Fibroblast of skin of back (primary cell): Measurements from ENCODE around the gene CPAMD8.

Experiments
- DNase-seq: peaks from one replicate; pipeline ENCODE4 v3.0.0-alpha.2; 2013

Gene CPAMD8

GRCh38 chr19:16872728-16873127 is 153.9 kb downstream of the CPAMD8 start:
- DNase-seq: no peak

- no peak for DNase-seq
These were observed 154.7 kb downstream of the CPAMD8 start for GRCh38 chr19:16871871-16872270.

- no peak for DNase-seq
These were observed 157.2 kb downstream of the CPAMD8 start for GRCh38 chr19:16869331-16869972.

GRCh38 chr19:16868423-16869130 is 158.0 kb downstream of the CPAMD8 start:
- DNase-seq: no peak

- DNase-seq: no peak
These were observed 159.4 kb downstream of the CPAMD8 start for GRCh38 chr19:16867211-16867610.

- no peak for DNase-seq
These were observed 163.7 kb downstream of the CPAMD8 start for GRCh38 chr19:16862826-16863415.

GRCh38 chr19:16861834-16862233 is 164.8 kb downstream of the CPAMD8 start:
- DNase-seq: no peak

GRCh38 chr19:16861011-16861410 is 165.6 kb downstream of the CPAMD8 start:
- DNase-seq: no peak

- no peak for DNase-seq
These were observed 166.5 kb downstream of the CPAMD8 start for GRCh38 chr19:16860118-16860517.

- DNase-seq: no peak
These were observed 167.0 kb downstream of the CPAMD8 start for GRCh38 chr19:16859626-16860025.

- DNase-seq: no peak
These were observed 170.5 kb downstream of the CPAMD8 start for GRCh38 chr19:16856091-16856490.

- no peak for DNase-seq
These were observed 173.5 kb downstream of the CPAMD8 start for GRCh38 chr19:16853066-16853465.

GRCh38 chr19:16851031-16851712 is 175.4 kb downstream of the CPAMD8 start:
- DNase-seq: peak; percentile 64

GRCh38 chr19:16850133-16850532 is 176.5 kb downstream of the CPAMD8 start:
- DNase-seq: peak; percentile 63

- DNase-seq: no peak
These were observed 177.4 kb downstream of the CPAMD8 start for GRCh38 chr19:16849168-16849567.

GRCh38 chr19:16847430-16847829 is 179.2 kb downstream of the CPAMD8 start:
- no peak for DNase-seq

- no peak for DNase-seq
These were observed 179.7 kb downstream of the CPAMD8 start for GRCh38 chr19:16846901-16847300.
